DMS53 treated with DMSO at 0.1 percent for 48 hours (cell line): ENCODE results near the gene SPTY2D1.
"Not testable (repeated sequence)": the region's sequence is repeated elsewhere in the genome, so short reads cannot be mapped to it uniquely, and the experiment has no call there.

Source experiments
- DNase-seq: peaks from one replicate; lab custom pipeline; 2025; ENCODE audit not compliant: unreplicated experiment; lab: John Stamatoyannopoulos, UW

Gene SPTY2D1

GRCh38 chr11:18634140-18635032 is at the start of gene SPTY2D1:
Gene SPTY2D1 (minus strand): TSS chr11:18634342. CDS start chr11:18634257, 85 bp downstream.
- DNase-seq, result peak; percentile 98

- DNase-seq, result no peak
Observed at GRCh38 chr11:18682466-18682865, 48.3 kb upstream of the SPTY2D1 start.

GRCh38 chr11:18681949-18682348 is 47.8 kb upstream of the SPTY2D1 start:
- DNase-seq, result not testable (repeated sequence)

GRCh38 chr11:18677560-18677959 is 43.4 kb upstream of the SPTY2D1 start:
- DNase-seq, result no peak

GRCh38 chr11:18676803-18677202 is 42.7 kb upstream of the SPTY2D1 start:
- DNase-seq, result no peak

GRCh38 chr11:18672209-18672608 is 38.1 kb upstream of the SPTY2D1 start:
- peak; percentile 82 for DNase-seq

- no peak for DNase-seq
Observed at GRCh38 chr11:18671246-18671645, 37.1 kb upstream of the SPTY2D1 start.

- DNase-seq, result peak; percentile 33
Observed at GRCh38 chr11:18669711-18670110, 35.6 kb upstream of the SPTY2D1 start.

- peak; percentile 9 for DNase-seq
Observed at GRCh38 chr11:18669219-18669596, 35.1 kb upstream of the SPTY2D1 start.

GRCh38 chr11:18668131-18668530 is 34.0 kb upstream of the SPTY2D1 start:
- no peak for DNase-seq

GRCh38 chr11:18665353-18665872 is 31.3 kb upstream of the SPTY2D1 start:
- not testable (repeated sequence) for DNase-seq

- no peak for DNase-seq
Observed at GRCh38 chr11:18657673-18658072, 23.5 kb upstream of the SPTY2D1 start.

GRCh38 chr11:18650859-18651557 is 16.9 kb upstream of the SPTY2D1 start:
- DNase-seq, result peak; percentile 70

- no peak for DNase-seq
Observed at GRCh38 chr11:18650353-18650752, 16.2 kb upstream of the SPTY2D1 start.

- not testable (repeated sequence) for DNase-seq
Observed at GRCh38 chr11:18643034-18643433, 8.9 kb upstream of the SPTY2D1 start.

GRCh38 chr11:18641677-18642076 is 7.5 kb upstream of the SPTY2D1 start:
- no peak for DNase-seq

GRCh38 chr11:18633256-18634139 is 644 bp downstream of the SPTY2D1 start:
- no peak for DNase-seq

- no peak for DNase-seq
Observed at GRCh38 chr11:18632841-18633240, 1.3 kb downstream of the SPTY2D1 start.

- DNase-seq, result no peak
Observed at GRCh38 chr11:18624161-18624560, 10.0 kb downstream of the SPTY2D1 start.

GRCh38 chr11:18623707-18624106 is 10.4 kb downstream of the SPTY2D1 start:
- no peak for DNase-seq
